GM23338 (cell line): ENCODE measurements around the gene IL1A. TPM values are rescaled to one million over a fixed set of nuclear protein-coding genes. Genes with fewer than 3 reads are reported as not detected.

ENCODE experiments used
- ATAC-seq: fragments of 200-7000 bp; cut with Tn5 transposase; 3 replicates; pipeline ENCODE4 v1.9.1; 2020
- DNase-seq: peaks from one replicate; pipeline ENCODE4 v3.0.0-alpha.2; 2015; ENCODE audit warnings: low spot score
- H2AFZ ChIP-seq: fragments of 200-600 bp; sonication (generic); 2 replicates; pipeline ENCODE4 v1.8.0; 2016; ENCODE audit warnings: antibody characterized with exemption, mild to moderate bottlenecking, moderate library complexity
- H3F3A ChIP-seq: fragments of 200-600 bp; sonication (generic); replicated peaks from 2 replicates; pipeline ENCODE4 v1.8.0; 2017; ENCODE audit warnings: antibody characterized with exemption, mixed run types, low read depth
- H3K27ac ChIP-seq: fragments of 200-600 bp; sonication (generic); 2 replicates; pipeline ENCODE4 v1.6.1; 2016; ENCODE audit warnings: low read depth
- H3K27me3 ChIP-seq: fragments of 200-600 bp; sonication (generic); 2 replicates; pipeline ENCODE4 v1.8.0; 2016; ENCODE audit warnings: mild to moderate bottlenecking, mixed run types, moderate library complexity; ENCODE audit not compliant: insufficient read depth
- H3K36me3 ChIP-seq: fragments of 200-600 bp; sonication (generic); 2 replicates; pipeline ENCODE4 v1.8.0; 2016; ENCODE audit warnings: mild to moderate bottlenecking; ENCODE audit not compliant: insufficient read depth
- H3K4me1 ChIP-seq: fragments of 200-600 bp; sonication (generic); 2 replicates; pipeline ENCODE4 v1.8.0; 2016; ENCODE audit warnings: mild to moderate bottlenecking, moderate library complexity; ENCODE audit not compliant: insufficient read depth
- H3K4me2 ChIP-seq: fragments of 200-600 bp; sonication (generic); 2 replicates; pipeline ENCODE4 v1.7.1; 2017; ENCODE audit warnings: mixed run types
- H3K4me3 ChIP-seq: fragments of 200-600 bp; sonication (generic); 2 replicates; pipeline ENCODE4 v1.6.1; 2016; ENCODE audit warnings: mixed run types
- H3K79me2 ChIP-seq: fragments of 200-600 bp; sonication (generic); replicated peaks from 2 replicates; pipeline ENCODE4 v1.8.0; 2017; ENCODE audit warnings: mild to moderate bottlenecking; ENCODE audit not compliant: insufficient read depth
- H3K9me2 ChIP-seq: fragments of 200-600 bp; sonication (generic); 2 replicates; pipeline ENCODE4 v1.8.0; 2017; ENCODE audit not compliant: insufficient read depth
- H4K20me1 ChIP-seq: fragments of 200-600 bp; sonication (generic); replicated peaks from 2 replicates; pipeline ENCODE4 v1.8.0; 2017; ENCODE audit warnings: mild to moderate bottlenecking; ENCODE audit not compliant: insufficient read depth
- H3K27ac Mint-ChIP-seq: 2 replicates; pipeline ENCODE4 v1.8.0; 2020; ENCODE audit warnings: inconsistent platforms, mild to moderate bottlenecking, moderate library complexity, mixed read lengths
- H3K27me3 Mint-ChIP-seq: 3 replicates; pipeline ENCODE4 v1.8.0; 2022; ENCODE audit warnings: low read depth, mild to moderate bottlenecking, moderate library complexity, mixed read lengths, inconsistent platforms; ENCODE audit not compliant: insufficient read depth, poor library complexity
- H3K36me3 Mint-ChIP-seq: 3 replicates; pipeline ENCODE4 v1.8.0; 2021; ENCODE audit warnings: low read depth, mild to moderate bottlenecking, inconsistent platforms, moderate library complexity, mixed read lengths
- H3K4me1 Mint-ChIP-seq: 3 replicates; pipeline ENCODE4 v1.8.0; 2020; ENCODE audit warnings: mild to moderate bottlenecking, inconsistent platforms, mixed read lengths
- H3K4me3 Mint-ChIP-seq: 3 replicates; pipeline ENCODE4 v1.8.0; 2021; ENCODE audit warnings: moderate library complexity, mild to moderate bottlenecking, inconsistent platforms, mixed read lengths
- H3K9me3 Mint-ChIP-seq: 3 replicates; pipeline ENCODE4 v1.8.0; 2020; ENCODE audit warnings: moderate library complexity, mild to moderate bottlenecking, inconsistent platforms, mixed read lengths
- EZH2 ChIP-seq: fragments of 200-600 bp; sonication (generic); IDR thresholded peaks from one replicate; pipeline ENCODE4 v1.8.0; 2017; ENCODE audit warnings: antibody characterized with exemption, mild to moderate bottlenecking, low read depth; ENCODE audit not compliant: unreplicated experiment
- EZH2phosphoT487 ChIP-seq: fragments of 200-600 bp; sonication (generic); IDR thresholded peaks from one replicate; pipeline ENCODE4 v1.8.1; 2018; ENCODE audit warnings: antibody characterized with exemption; ENCODE audit not compliant: unreplicated experiment
- JUNB ChIP-seq: IDR thresholded peaks from one replicate; pipeline ENCODE4 v1.6.1; 2016; ENCODE audit warnings: antibody characterized with exemption; ENCODE audit not compliant: unreplicated experiment
- NANOG ChIP-seq: IDR thresholded peaks from 2 replicates; pipeline ENCODE4 v1.6.1; 2016; ENCODE audit warnings: antibody characterized with exemption, borderline replicate concordance
- POLR2AphosphoS5 ChIP-seq: IDR thresholded peaks from 2 replicates; pipeline ENCODE4 v1.6.1; 2016; ENCODE audit warnings: antibody characterized with exemption, low read depth
- STAT1 ChIP-seq: IDR thresholded peaks from one replicate; pipeline ENCODE4 v1.6.1; 2016; ENCODE audit warnings: antibody characterized with exemption; ENCODE audit not compliant: unreplicated experiment
- ZNF331 ChIP-seq: fragments of 250-450 bp; sonication (Bioruptor Pico); IDR thresholded peaks from 2 replicates; pipeline ENCODE4 v1.5.0; 2020; ENCODE audit warnings: low read depth, mild to moderate bottlenecking, moderate library complexity
- polyA plus RNA-seq: library from polyadenylated mRNA; unstranded; fragments of >200 nt; fragmentation: Nextera tagmentation; extraction: Ambion mirVana; gene quantifications from 2 replicates; pipeline ENCODE4 v1.2.1, GENCODE V29; 2016
- total RNA-seq: library from RNA; depleted of rRNA; stranded (reverse); fragments of >200 nt; shearing (Covaris generic); gene quantifications from 2 replicates; pipeline ENCODE4 v1.2.3, GENCODE V29; 2014
- TF ChIP-seq, protein P1 (sequence below): IDR thresholded peaks from one replicate; pipeline ENCODE4 v1.6.1; 2018; ENCODE audit warnings: antibody characterized with exemption; ENCODE audit not compliant: unreplicated experiment
- TF ChIP-seq, protein P2 (sequence below): IDR thresholded peaks from 2 replicates; pipeline ENCODE4 v1.6.1; 2016; ENCODE audit warnings: antibody characterized with exemption
- TF ChIP-seq, protein P3 (sequence below), 2 experiments: fragments of 200-600 bp in 1 of 2; sonication (generic) in 1 of 2; conservative IDR thresholded peaks; 2 replicates each; pipeline versions ENCODE4 v1.5.1 to v1.6.1; 2016 to 2017; ENCODE audit warnings: antibody characterized with exemption in 2 of 2, low read depth in 2 of 2, mild to moderate bottlenecking in 2 of 2, moderate library complexity in 1 of 2

The IL1A gene
- total and polyA plus RNA-seq, 2 experiments from 2014 or later: 0.65 to 0.73 TPM

DNA sequence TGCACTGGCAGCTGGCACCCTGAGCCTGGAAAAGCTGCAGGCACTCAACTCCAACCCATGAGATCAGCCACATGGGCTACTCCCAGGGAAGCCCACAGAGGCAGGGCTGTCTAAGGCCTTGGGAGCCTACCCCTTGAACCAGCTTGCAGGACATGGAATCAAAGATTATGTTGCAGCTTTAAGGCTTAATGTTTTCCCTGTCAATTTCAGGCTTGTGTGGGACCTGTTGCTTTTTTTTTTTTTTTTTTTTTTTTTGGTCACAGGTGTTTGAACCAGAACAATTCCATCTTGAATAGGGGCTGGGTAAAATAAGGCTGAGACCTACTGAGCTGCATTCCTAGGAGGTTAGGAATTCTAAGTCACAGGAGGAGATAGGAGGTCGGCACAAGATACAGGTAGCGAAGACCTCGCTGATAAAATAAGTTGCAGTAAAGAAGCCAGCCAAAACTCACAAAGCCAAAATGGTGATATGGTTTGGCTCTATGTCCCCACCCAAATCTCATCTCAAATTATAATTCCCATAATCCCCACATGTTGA lies 7.5 kb upstream of the IL1A start:
- H3K4me1 ChIP-seq: peaks cover 12% of the 10 kb centered on the region; the same call in 1 of the 2 replicates
- H2AFZ ChIP-seq: 0 out of 2 replicates have a peak overlapping the region, but pooled peaks have one; percentile 83
- Mint-ChIP-seq H3K27me3 (peaks cover 2% of the 10 kb centered on the region), H3K4me1 (peaks cover 17% of the 10 kb centered on the region), H3K4me3 (no peak overlapping the region), H3K9me3 (peaks cover 4% of the 10 kb centered on the region), H3K27ac (no peak overlapping the region), H3K36me3 (peaks cover 8% of the 10 kb centered on the region; the same call in 1 of the 3 replicates)
- no peaks in the 10 kb centered on the region for H3K79me2 ChIP-seq
- ATAC-seq: no peak
- H4K20me1 ChIP-seq: no peaks in the 10 kb centered on the region
- DNase-seq: no peak
- H3K4me3 ChIP-seq: no peak overlapping the region
- peaks cover 9% of the 10 kb centered on the region; the same call in 1 of the 2 replicates for H3K9me2 ChIP-seq
- H3F3A ChIP-seq: no peaks in the 10 kb centered on the region
- TF ChIP-seq, protein P1, sequence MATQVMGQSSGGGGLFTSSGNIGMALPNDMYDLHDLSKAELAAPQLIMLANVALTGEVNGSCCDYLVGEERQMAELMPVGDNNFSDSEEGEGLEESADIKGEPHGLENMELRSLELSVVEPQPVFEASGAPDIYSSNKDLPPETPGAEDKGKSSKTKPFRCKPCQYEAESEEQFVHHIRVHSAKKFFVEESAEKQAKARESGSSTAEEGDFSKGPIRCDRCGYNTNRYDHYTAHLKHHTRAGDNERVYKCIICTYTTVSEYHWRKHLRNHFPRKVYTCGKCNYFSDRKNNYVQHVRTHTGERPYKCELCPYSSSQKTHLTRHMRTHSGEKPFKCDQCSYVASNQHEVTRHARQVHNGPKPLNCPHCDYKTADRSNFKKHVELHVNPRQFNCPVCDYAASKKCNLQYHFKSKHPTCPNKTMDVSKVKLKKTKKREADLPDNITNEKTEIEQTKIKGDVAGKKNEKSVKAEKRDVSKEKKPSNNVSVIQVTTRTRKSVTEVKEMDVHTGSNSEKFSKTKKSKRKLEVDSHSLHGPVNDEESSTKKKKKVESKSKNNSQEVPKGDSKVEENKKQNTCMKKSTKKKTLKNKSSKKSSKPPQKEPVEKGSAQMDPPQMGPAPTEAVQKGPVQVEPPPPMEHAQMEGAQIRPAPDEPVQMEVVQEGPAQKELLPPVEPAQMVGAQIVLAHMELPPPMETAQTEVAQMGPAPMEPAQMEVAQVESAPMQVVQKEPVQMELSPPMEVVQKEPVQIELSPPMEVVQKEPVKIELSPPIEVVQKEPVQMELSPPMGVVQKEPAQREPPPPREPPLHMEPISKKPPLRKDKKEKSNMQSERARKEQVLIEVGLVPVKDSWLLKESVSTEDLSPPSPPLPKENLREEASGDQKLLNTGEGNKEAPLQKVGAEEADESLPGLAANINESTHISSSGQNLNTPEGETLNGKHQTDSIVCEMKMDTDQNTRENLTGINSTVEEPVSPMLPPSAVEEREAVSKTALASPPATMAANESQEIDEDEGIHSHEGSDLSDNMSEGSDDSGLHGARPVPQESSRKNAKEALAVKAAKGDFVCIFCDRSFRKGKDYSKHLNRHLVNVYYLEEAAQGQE: no peak
- no peak for TF ChIP-seq EZH2phosphoT487
- TF ChIP-seq, protein P2, sequence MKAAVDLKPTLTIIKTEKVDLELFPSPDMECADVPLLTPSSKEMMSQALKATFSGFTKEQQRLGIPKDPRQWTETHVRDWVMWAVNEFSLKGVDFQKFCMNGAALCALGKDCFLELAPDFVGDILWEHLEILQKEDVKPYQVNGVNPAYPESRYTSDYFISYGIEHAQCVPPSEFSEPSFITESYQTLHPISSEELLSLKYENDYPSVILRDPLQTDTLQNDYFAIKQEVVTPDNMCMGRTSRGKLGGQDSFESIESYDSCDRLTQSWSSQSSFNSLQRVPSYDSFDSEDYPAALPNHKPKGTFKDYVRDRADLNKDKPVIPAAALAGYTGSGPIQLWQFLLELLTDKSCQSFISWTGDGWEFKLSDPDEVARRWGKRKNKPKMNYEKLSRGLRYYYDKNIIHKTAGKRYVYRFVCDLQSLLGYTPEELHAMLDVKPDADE: no peak
- TF ChIP-seq EZH2: no peak
- TF ChIP-seq ZNF331 (CRISPR knock-in tag): no peak
- TF ChIP-seq POLR2AphosphoS5: no peak
- TF ChIP-seq NANOG: no peak
- TF ChIP-seq JUNB: no peak
- no peak overlapping the region for H3K27ac ChIP-seq
- H3K36me3 ChIP-seq: no peaks in the 10 kb centered on the region
- no peaks in the 10 kb centered on the region for H3K27me3 ChIP-seq
- no peak overlapping the region for H3K4me2 ChIP-seq

DNA sequence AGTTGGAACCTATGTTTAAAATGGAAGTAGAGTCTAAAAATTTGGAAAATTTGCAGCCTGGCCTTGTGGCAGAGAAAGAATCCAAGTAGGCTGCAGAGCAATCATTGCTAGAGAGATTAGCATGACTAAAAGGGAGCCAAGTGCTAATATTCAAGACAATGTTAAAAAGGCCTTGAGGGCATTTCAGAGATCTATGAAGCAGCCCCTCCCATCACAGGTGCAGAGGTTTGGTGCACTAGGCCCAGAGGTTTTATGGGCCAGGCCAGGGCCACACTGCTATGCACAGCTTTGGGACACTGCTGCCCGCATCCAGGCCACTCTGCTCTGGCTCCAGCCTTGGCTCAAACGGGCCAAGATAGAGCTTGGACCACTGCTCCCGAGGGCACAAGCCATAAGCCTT lies 6.7 kb upstream of the IL1A start:
- ATAC-seq: peak; percentile 41; the same call in 2 of the 3 replicates
- H3F3A ChIP-seq: no peaks in the 10 kb centered on the region
- H3K36me3 Mint-ChIP-seq: peaks cover 5% of the 10 kb centered on the region; the same call in 1 of the 3 replicates
- H3K4me1 ChIP-seq: peaks cover 12% of the 10 kb centered on the region; the same call in 1 of the 2 replicates
- no peak overlapping the region; the same call in 1 of the 2 replicates for H3K27ac ChIP-seq
- H3K4me3 ChIP-seq: no peak overlapping the region
- H3K27me3 Mint-ChIP-seq: peaks cover 2% of the 10 kb centered on the region
- no peaks in the 10 kb centered on the region for H3K79me2 ChIP-seq
- H3K9me2 ChIP-seq: peaks cover 16% of the 10 kb centered on the region
- H3K4me1 Mint-ChIP-seq: peaks cover 17% of the 10 kb centered on the region
- H3K27ac Mint-ChIP-seq: no peak overlapping the region
- H2AFZ ChIP-seq: peak overlapping the region; percentile 83
- H3K4me2 ChIP-seq: no peak overlapping the region
- no peak overlapping the region; the same call in 2 of the 3 replicates for H3K4me3 Mint-ChIP-seq
- H3K27me3 ChIP-seq: no peaks in the 10 kb centered on the region
- H3K9me3 Mint-ChIP-seq: peaks cover 4% of the 10 kb centered on the region
- peak; percentile 22 for DNase-seq
- H4K20me1 ChIP-seq: no peaks in the 10 kb centered on the region
- no peaks in the 10 kb centered on the region for H3K36me3 ChIP-seq
- TF ChIP-seq EZH2phosphoT487: no peak
- TF ChIP-seq POLR2AphosphoS5: no peak
- no peak for TF ChIP-seq STAT1
- TF ChIP-seq, protein P3, sequence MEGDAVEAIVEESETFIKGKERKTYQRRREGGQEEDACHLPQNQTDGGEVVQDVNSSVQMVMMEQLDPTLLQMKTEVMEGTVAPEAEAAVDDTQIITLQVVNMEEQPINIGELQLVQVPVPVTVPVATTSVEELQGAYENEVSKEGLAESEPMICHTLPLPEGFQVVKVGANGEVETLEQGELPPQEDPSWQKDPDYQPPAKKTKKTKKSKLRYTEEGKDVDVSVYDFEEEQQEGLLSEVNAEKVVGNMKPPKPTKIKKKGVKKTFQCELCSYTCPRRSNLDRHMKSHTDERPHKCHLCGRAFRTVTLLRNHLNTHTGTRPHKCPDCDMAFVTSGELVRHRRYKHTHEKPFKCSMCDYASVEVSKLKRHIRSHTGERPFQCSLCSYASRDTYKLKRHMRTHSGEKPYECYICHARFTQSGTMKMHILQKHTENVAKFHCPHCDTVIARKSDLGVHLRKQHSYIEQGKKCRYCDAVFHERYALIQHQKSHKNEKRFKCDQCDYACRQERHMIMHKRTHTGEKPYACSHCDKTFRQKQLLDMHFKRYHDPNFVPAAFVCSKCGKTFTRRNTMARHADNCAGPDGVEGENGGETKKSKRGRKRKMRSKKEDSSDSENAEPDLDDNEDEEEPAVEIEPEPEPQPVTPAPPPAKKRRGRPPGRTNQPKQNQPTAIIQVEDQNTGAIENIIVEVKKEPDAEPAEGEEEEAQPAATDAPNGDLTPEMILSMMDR (conservative IDR thresholded peaks at IDR 0.05; ENCODE audit: low read depth in 2 of 2): no peak
- no peak for TF ChIP-seq JUNB
- TF ChIP-seq, protein P1: no peak
